WERI-Rb-1 (cell line): ENCODE data around the gene OR11H6.
"Not testable (repeated sequence)": the region's sequence is repeated elsewhere in the genome, so short reads cannot be mapped to it uniquely, and the experiment has no call there.

Source experiments
- DNase-seq: peaks from one replicate; pipeline ENCODE4 v3.0.0-alpha.2; 2020
- H3K27ac ChIP-seq: fragments of 250-450 bp; sonication (Bioruptor Pico); 2 replicates; pipeline ENCODE4 v1.5.1; 2020; ENCODE audit warnings: mild to moderate bottlenecking, moderate library complexity
- H3K27me3 ChIP-seq: fragments of 250-450 bp; sonication (Bioruptor Pico); 2 replicates; pipeline ENCODE4 v1.5.1; 2021; ENCODE audit warnings: mild to moderate bottlenecking, low read depth, moderate library complexity; ENCODE audit not compliant: insufficient read depth, severe bottlenecking
- H3K36me3 ChIP-seq: fragments of 250-450 bp; sonication (Bioruptor Pico); 2 replicates; pipeline ENCODE4 v1.5.1; 2020; ENCODE audit warnings: mild to moderate bottlenecking, moderate library complexity
- H3K4me3 ChIP-seq: 2 replicates; pipeline ENCODE4 v1.5.1; 2011; ENCODE audit warnings: low read depth, mild to moderate bottlenecking, control low read depth, low read length
- H3K9me3 ChIP-seq: fragments of 250-450 bp; sonication (Bioruptor Pico); 2 replicates; pipeline ENCODE4 v1.5.1; 2021; ENCODE audit warnings: mild to moderate bottlenecking, moderate library complexity; ENCODE audit not compliant: severe bottlenecking
- TF ChIP-seq, protein P1 (sequence below): IDR thresholded peaks from 2 replicates; pipeline ENCODE4 v1.5.1; 2011; ENCODE audit warnings: low read depth, mild to moderate bottlenecking, control low read depth, inconsistent platforms, low read length

OR11H6 gene

DNA sequence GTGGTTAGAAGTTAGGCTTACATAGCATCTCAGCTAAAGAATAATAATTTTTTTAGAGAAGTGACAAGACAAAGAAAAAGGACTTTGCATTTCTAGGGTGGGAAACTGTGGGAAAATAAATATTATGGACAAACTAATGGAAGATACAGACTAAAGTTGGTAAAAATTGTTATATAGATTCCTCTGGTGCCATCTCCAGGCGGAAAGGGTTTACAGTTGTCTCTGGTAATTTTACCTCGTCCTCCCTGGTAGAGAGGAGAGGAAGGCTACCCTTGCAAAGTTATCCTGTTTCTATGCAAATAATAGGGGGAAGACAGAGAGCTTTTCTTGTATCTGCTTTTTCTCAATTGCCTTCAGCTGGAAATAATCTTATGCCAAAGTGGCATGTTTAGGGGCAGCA, 27.6 kb upstream of the OR11H6 start:
- H3K4me3 ChIP-seq: no peak overlapping the region
- TF ChIP-seq, protein P1, sequence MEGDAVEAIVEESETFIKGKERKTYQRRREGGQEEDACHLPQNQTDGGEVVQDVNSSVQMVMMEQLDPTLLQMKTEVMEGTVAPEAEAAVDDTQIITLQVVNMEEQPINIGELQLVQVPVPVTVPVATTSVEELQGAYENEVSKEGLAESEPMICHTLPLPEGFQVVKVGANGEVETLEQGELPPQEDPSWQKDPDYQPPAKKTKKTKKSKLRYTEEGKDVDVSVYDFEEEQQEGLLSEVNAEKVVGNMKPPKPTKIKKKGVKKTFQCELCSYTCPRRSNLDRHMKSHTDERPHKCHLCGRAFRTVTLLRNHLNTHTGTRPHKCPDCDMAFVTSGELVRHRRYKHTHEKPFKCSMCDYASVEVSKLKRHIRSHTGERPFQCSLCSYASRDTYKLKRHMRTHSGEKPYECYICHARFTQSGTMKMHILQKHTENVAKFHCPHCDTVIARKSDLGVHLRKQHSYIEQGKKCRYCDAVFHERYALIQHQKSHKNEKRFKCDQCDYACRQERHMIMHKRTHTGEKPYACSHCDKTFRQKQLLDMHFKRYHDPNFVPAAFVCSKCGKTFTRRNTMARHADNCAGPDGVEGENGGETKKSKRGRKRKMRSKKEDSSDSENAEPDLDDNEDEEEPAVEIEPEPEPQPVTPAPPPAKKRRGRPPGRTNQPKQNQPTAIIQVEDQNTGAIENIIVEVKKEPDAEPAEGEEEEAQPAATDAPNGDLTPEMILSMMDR: no peak
- no peaks in the 10 kb centered on the region for H3K9me3 ChIP-seq
- H3K27ac ChIP-seq: no peak overlapping the region
- no peaks in the 10 kb centered on the region for H3K36me3 ChIP-seq
- H3K27me3 ChIP-seq: peaks cover 89% of the 10 kb centered on the region
- DNase-seq: no peak

DNA sequence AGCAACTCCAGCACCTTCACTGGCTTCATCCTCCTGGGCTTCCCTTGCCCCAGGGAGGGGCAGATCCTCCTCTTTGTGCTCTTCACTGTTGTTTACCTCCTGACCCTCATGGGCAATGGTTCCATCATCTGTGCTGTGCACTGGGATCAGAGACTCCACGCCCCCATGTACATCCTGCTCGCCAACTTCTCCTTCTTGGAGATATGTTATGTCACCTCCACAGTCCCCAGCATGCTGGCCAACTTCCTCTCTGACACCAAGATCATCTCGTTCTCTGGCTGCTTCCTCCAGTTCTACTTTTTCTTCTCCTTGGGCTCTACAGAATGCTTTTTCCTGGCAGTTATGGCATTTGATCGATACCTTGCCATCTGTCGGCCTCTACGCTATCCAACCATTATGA, 26.1 kb upstream of the OR11H6 start:
- H3K27ac ChIP-seq: no peak overlapping the region
- no peaks in the 10 kb centered on the region for H3K36me3 ChIP-seq
- DNase-seq: no peak
- no peaks in the 10 kb centered on the region for H3K9me3 ChIP-seq
- peaks cover 81% of the 10 kb centered on the region for H3K27me3 ChIP-seq
- TF ChIP-seq, protein P1: no peak
- H3K4me3 ChIP-seq: no peak overlapping the region

DNA sequence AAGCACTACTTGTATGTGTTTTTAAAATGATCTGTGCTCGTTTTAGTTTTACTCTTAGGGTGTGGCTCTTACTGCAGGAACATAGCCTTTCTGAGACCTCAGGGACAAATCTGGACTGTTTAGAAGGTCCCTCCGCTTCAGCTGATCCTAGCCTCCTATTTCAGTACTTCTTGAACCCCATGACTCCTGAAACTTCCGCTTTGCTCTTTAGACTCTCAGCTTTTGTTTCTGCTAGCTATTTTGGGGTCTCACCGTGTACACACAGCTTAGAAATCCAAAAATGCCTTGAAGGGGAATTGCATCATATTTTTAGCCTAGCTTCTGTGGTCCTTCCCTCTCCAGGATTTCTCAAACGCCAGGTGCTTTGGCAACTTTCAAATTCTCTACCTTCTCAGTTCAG, 24.5 kb upstream of the OR11H6 start:
- TF ChIP-seq, protein P1: no peak
- H3K27ac ChIP-seq: no peak overlapping the region
- no peaks in the 10 kb centered on the region for H3K9me3 ChIP-seq
- no peak for DNase-seq
- H3K27me3 ChIP-seq: peaks cover 74% of the 10 kb centered on the region
- H3K36me3 ChIP-seq: no peaks in the 10 kb centered on the region
- no peak overlapping the region for H3K4me3 ChIP-seq

DNA sequence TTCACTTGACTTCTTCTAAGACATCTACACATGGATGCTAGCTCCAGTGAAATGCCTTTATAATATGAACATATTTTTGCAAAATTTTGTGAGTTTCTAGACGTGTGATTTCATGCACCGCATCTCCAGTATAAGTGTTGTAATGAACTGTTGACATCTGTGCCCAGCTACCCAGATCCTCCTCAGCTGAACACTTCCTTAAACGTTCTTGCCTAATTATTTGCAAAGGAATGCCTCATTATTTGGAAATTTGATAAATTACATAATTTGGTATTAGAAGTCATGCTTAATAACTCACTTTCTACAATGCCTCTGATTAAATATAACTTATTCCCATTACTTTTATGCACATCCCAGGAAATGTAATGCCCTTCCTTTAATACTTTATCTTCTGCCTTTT, 18.8 kb upstream of the OR11H6 start:
- DNase-seq: no peak
- no peaks in the 10 kb centered on the region for H3K9me3 ChIP-seq

DNA sequence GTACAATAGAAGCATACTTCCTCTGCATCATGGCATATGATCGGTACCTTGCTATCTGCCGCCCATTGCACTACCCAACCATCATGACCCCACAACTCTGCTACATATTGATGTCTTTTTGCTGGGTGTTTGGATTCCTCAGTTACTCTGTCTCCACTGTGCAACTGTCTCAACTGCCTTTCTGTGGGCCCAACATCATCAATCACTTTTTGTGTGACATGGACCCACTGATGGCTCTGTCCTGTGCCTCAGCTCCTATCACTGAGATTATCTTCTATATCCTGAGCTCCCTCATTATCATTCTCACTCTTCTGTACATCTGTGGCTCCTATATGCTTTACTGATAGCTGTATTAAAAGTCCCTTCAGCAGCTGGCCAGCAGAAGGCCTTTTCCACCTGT, 13.9 kb upstream of the OR11H6 start:
- TF ChIP-seq, protein P1: no peak
- no peaks in the 10 kb centered on the region for H3K9me3 ChIP-seq
- H3K27me3 ChIP-seq: peaks cover 43% of the 10 kb centered on the region
- no peak for DNase-seq
- no peak overlapping the region for H3K27ac ChIP-seq
- no peaks in the 10 kb centered on the region for H3K36me3 ChIP-seq
- H3K4me3 ChIP-seq: no peak overlapping the region

More for the DNA sequence above, 18.8 kb upstream of the OR11H6 start:
- no peak overlapping the region for H3K27ac ChIP-seq
- H3K36me3 ChIP-seq: no peaks in the 10 kb centered on the region
- TF ChIP-seq, protein P1: no peak
- peaks cover 57% of the 10 kb centered on the region for H3K27me3 ChIP-seq
- H3K4me3 ChIP-seq: no peak overlapping the region

DNA sequence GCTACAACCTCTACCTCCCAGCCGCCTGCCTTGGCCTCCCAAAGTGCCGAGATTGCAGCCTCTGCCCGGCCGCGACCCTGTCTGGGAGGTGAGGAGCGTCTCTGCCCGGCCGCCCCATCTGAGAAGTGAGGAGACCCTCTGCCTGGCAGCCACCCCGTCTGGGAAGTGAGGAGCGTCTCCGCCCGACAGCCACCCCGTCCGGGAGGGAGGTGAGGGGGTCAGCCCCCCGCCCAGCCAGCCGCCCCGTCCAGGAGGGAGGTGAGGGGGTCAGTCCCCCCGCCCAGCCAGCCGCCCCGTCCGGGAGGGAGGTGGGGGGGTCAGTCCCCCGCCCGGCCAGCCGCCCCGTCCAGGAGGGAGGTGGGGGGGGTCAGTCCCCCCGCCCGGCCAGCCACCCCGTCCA, 11.1 kb upstream of the OR11H6 start:
- H3K27me3 ChIP-seq: peaks cover 43% of the 10 kb centered on the region
- H3K9me3 ChIP-seq, H3K36me3 ChIP-seq, H3K4me3 ChIP-seq, H3K27ac ChIP-seq, DNase-seq: not testable (repeated sequence)
